ENCODE results near the gene DENND4A.

DENND4A gene

GRCh38 chr15:65777053-65777452 is 15.0 kb downstream of the DENND4A start:
- DNase-seq (ENCODE audit: low read depth), result no peak
- peak overlapping the region; percentile 5; the same call in 1 of the 2 replicates for H3K4me3 ChIP-seq (ENCODE audit: low read depth, low read length)
- no peak for TF ChIP-seq CTCF (IDR thresholded peaks at IDR 0.05; ENCODE audit: low read depth, low read length, missing control alignments)

- TF ChIP-seq CTCF (IDR thresholded peaks at IDR 0.05; ENCODE audit: low read depth, low read length, missing control alignments), result no peak
- DNase-seq (ENCODE audit: low read depth), result peak; percentile 55
- H3K4me3 ChIP-seq (ENCODE audit: low read depth, low read length), result no peak overlapping the region; the same call in 1 of the 2 replicates
These were observed 18.5 kb downstream of the DENND4A start for GRCh38 chr15:65773386-65774111.

GRCh38 chr15:65772930-65773329 is 19.2 kb downstream of the DENND4A start:
- no peak for DNase-seq (ENCODE audit: low read depth)
- H3K4me3 ChIP-seq (ENCODE audit: low read depth, low read length), result no peak overlapping the region
- TF ChIP-seq CTCF (IDR thresholded peaks at IDR 0.05; ENCODE audit: low read depth, low read length, missing control alignments), result no peak

- no peak for DNase-seq (ENCODE audit: low read depth)
- TF ChIP-seq CTCF (IDR thresholded peaks at IDR 0.05; ENCODE audit: low read depth, low read length, missing control alignments), result no peak
- H3K4me3 ChIP-seq (ENCODE audit: low read depth, low read length), result no peak overlapping the region
These were observed 20.2 kb downstream of the DENND4A start for GRCh38 chr15:65771870-65772269.

GRCh38 chr15:65769482-65769881 is 22.6 kb downstream of the DENND4A start:
- DNase-seq (ENCODE audit: low read depth), result no peak
- no peak for TF ChIP-seq CTCF (IDR thresholded peaks at IDR 0.05; ENCODE audit: low read depth, low read length, missing control alignments)
- H3K4me3 ChIP-seq (ENCODE audit: low read depth, low read length), result no peak overlapping the region

GRCh38 chr15:65767895-65768294 is 24.2 kb downstream of the DENND4A start:
- no peak for DNase-seq (ENCODE audit: low read depth)
- TF ChIP-seq CTCF (IDR thresholded peaks at IDR 0.05; ENCODE audit: low read depth, low read length, missing control alignments), result no peak
- H3K4me3 ChIP-seq (ENCODE audit: low read depth, low read length), result no peak overlapping the region

GRCh38 chr15:65767264-65767595 is 24.9 kb downstream of the DENND4A start:
- no peak overlapping the region for H3K4me3 ChIP-seq (ENCODE audit: low read depth, low read length)
- TF ChIP-seq CTCF (IDR thresholded peaks at IDR 0.05; ENCODE audit: low read depth, low read length, missing control alignments), result no peak

More at GRCh38 chr15:65767264-65767595, 24.9 kb downstream of the DENND4A start:
- DNase-seq (ENCODE audit: low read depth), result no peak
